ENCODE measurements around the gene RRM1. TPM values are rescaled to one million over a fixed set of nuclear protein-coding genes. Genes with fewer than 3 reads are reported as not detected.

RRM1 gene
- total and polyA plus RNA-seq, 4 donors = 8.0 to 69.9 (median 16.3) TPM

DNA sequence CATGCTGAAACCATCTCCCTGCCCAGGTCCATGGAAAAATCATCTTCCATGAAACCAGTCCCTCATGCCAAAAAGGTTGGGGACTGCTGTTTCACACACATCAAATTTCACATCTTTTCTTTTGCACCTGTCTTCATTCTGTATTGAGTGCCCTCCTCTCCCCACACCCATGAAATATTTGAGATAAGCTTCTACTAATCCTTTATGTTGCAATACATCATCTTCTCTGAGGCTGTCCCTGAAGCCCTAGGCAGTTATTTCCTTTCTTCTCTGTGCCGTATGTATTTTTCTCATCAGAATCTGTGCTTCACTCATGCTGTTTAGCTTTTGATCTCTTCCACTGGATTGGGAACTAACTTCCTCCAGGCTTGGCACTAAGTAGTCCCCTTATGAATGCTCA lies 40.0 kb upstream of the RRM1 start:
- no peaks in the 10 kb centered on the region for H3K9me3 ChIP-seq (ENCODE audit: control insufficient read depth in 4 of 4, low read length in 3 of 4)
- H3K36me3 ChIP-seq (ENCODE audit: control insufficient read depth in 4 of 4, insufficient read depth in 3 of 4, low read depth in 1 of 4, low read length in 3 of 4) = peaks cover 0 to 15% (median 7%) of the 10 kb centered on the region in 4 donors
- H3K4me3 ChIP-seq (ENCODE audit: low read depth in 1 of 3, low read length in 3 of 3) = no peak overlapping the region
- no peak for TF ChIP-seq EGR1 (IDR thresholded peaks at IDR 0.05; ENCODE audit: low read depth in 2 of 2)
- H3K4me1 ChIP-seq (ENCODE audit: control insufficient read depth in 4 of 4, insufficient read depth in 4 of 4, low read length in 3 of 4) = no peaks in the 10 kb centered on the region
- H3K9ac ChIP-seq (ENCODE audit: low read depth in 1 of 2, low read length in 2 of 2) = no peak overlapping the region
- no peaks in the 10 kb centered on the region for H3K27me3 ChIP-seq (ENCODE audit: control insufficient read depth in 4 of 4, insufficient read depth in 4 of 4, low read length in 3 of 4)
- H3K27ac ChIP-seq (ENCODE audit: low read depth in 1 of 2, low read length in 2 of 2) = no peak overlapping the region
- DNase-seq (ENCODE audit: low spot score) = no peak
- 91% methylated on average over 1 of the region's 1 CpG for WGBS

DNA sequence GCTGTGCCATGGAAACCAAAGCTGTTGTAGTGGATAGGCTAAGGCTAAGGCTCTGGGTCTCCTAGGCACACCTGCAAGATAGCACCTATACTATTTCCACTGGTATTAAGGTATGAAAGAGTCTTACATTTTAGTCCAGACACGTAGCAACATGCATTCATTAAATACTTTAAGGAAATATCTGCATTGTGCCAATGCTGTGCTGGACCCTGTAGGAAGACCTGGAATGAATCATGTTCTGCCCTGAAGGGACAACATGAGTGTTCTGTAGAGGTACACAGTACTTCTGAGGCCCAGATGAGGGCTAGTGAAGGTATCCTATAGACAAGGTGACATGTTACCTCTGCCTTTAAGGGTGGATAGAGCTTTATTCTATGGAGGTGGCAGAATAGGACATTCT lies 35.2 kb upstream of the RRM1 start:
- Histone ChIP-seq H3K4me3 (ENCODE audit: low read depth in 1 of 3, low read length in 3 of 3) (no peak overlapping the region), H3K27me3 (ENCODE audit: control insufficient read depth in 4 of 4, insufficient read depth in 4 of 4, low read length in 3 of 4) (no peaks in the 10 kb centered on the region), H3K27ac (ENCODE audit: low read depth in 1 of 2, low read length in 2 of 2) (no peak overlapping the region), H3K36me3 (ENCODE audit: control insufficient read depth in 4 of 4, insufficient read depth in 3 of 4, low read depth in 1 of 4, low read length in 3 of 4) (peaks cover 1 to 24% (median 15%) of the 10 kb centered on the region in 4 donors), H3K9ac (ENCODE audit: low read depth in 1 of 2, low read length in 2 of 2) (no peak overlapping the region), H3K9me3 (ENCODE audit: control insufficient read depth in 4 of 4, low read length in 3 of 4) (no peaks in the 10 kb centered on the region), H3K4me1 (ENCODE audit: control insufficient read depth in 4 of 4, insufficient read depth in 4 of 4, low read length in 3 of 4) (peaks cover 0 to 4% (median 0%) of the 10 kb centered on the region in 4 donors)
- TF ChIP-seq, protein P1, sequence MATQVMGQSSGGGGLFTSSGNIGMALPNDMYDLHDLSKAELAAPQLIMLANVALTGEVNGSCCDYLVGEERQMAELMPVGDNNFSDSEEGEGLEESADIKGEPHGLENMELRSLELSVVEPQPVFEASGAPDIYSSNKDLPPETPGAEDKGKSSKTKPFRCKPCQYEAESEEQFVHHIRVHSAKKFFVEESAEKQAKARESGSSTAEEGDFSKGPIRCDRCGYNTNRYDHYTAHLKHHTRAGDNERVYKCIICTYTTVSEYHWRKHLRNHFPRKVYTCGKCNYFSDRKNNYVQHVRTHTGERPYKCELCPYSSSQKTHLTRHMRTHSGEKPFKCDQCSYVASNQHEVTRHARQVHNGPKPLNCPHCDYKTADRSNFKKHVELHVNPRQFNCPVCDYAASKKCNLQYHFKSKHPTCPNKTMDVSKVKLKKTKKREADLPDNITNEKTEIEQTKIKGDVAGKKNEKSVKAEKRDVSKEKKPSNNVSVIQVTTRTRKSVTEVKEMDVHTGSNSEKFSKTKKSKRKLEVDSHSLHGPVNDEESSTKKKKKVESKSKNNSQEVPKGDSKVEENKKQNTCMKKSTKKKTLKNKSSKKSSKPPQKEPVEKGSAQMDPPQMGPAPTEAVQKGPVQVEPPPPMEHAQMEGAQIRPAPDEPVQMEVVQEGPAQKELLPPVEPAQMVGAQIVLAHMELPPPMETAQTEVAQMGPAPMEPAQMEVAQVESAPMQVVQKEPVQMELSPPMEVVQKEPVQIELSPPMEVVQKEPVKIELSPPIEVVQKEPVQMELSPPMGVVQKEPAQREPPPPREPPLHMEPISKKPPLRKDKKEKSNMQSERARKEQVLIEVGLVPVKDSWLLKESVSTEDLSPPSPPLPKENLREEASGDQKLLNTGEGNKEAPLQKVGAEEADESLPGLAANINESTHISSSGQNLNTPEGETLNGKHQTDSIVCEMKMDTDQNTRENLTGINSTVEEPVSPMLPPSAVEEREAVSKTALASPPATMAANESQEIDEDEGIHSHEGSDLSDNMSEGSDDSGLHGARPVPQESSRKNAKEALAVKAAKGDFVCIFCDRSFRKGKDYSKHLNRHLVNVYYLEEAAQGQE (IDR thresholded peaks at IDR 0.05) = no peak
- no peak for TF ChIP-seq GABPA (IDR thresholded peaks at IDR 0.05 in 1 of 2, conservative IDR thresholded peaks at IDR 0.05 in 1 of 2)
- TF ChIP-seq RAD21 (IDR thresholded peaks at IDR 0.05) = no peak
- TF ChIP-seq NR2F2 (IDR thresholded peaks at IDR 0.05) = no peak
- TF ChIP-seq TAF1 (conservative IDR thresholded peaks at IDR 0.05) = no peak
- TF ChIP-seq, protein P2, sequence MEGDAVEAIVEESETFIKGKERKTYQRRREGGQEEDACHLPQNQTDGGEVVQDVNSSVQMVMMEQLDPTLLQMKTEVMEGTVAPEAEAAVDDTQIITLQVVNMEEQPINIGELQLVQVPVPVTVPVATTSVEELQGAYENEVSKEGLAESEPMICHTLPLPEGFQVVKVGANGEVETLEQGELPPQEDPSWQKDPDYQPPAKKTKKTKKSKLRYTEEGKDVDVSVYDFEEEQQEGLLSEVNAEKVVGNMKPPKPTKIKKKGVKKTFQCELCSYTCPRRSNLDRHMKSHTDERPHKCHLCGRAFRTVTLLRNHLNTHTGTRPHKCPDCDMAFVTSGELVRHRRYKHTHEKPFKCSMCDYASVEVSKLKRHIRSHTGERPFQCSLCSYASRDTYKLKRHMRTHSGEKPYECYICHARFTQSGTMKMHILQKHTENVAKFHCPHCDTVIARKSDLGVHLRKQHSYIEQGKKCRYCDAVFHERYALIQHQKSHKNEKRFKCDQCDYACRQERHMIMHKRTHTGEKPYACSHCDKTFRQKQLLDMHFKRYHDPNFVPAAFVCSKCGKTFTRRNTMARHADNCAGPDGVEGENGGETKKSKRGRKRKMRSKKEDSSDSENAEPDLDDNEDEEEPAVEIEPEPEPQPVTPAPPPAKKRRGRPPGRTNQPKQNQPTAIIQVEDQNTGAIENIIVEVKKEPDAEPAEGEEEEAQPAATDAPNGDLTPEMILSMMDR (IDR thresholded peaks at IDR 0.05; ENCODE audit: low read depth, low read length, missing input control) = no peak
- TF ChIP-seq HNF4A (conservative IDR thresholded peaks at IDR 0.05) = no peak
- TF ChIP-seq YY1 (IDR thresholded peaks at IDR 0.05) = no peak
- TF ChIP-seq, protein P3, sequence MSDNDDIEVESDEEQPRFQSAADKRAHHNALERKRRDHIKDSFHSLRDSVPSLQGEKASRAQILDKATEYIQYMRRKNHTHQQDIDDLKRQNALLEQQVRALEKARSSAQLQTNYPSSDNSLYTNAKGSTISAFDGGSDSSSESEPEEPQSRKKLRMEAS (IDR thresholded peaks at IDR 0.05) = no peak
- no peak for TF ChIP-seq SP1 (IDR thresholded peaks at IDR 0.05)
- TF ChIP-seq, protein P4, sequence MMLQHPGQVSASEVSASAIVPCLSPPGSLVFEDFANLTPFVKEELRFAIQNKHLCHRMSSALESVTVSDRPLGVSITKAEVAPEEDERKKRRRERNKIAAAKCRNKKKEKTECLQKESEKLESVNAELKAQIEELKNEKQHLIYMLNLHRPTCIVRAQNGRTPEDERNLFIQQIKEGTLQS (IDR thresholded peaks at IDR 0.05) = no peak
- TF ChIP-seq EGR1 (IDR thresholded peaks at IDR 0.05; ENCODE audit: low read depth in 2 of 2) = no peak
- no peak for TF ChIP-seq FOXA1 (IDR thresholded peaks at IDR 0.05)
- DNase-seq (ENCODE audit: low spot score) = no peak
- WGBS = 95% methylated on average over 1 of the region's 1 CpG
